Measurements from ENCODE around the gene SRSF5.

Gene SRSF5

GRCh38 chr14:69755296-69755695, 11.6 kb upstream of the SRSF5 start:
- no peak overlapping the region for H3K4me3 ChIP-seq
- no peak for TF ChIP-seq CTCF (IDR thresholded peaks at IDR 0.05)
- H3K27ac ChIP-seq: no peak overlapping the region
- intact Hi-C loops (cut with DNase I; ENCODE audit: low total_unique reads): no loop called here
- no peaks in the 10 kb centered on the region for H3K9me3 ChIP-seq
- no peaks in the 10 kb centered on the region for H3K27me3 ChIP-seq
- no peak for DNase-seq
- no peaks in the 10 kb centered on the region for H3K4me1 ChIP-seq
- no peaks in the 10 kb centered on the region for H3K36me3 ChIP-seq

GRCh38 chr14:69755784-69756183, 11.2 kb upstream of the SRSF5 start:
- H3K27ac ChIP-seq: no peak overlapping the region
- H3K27me3 ChIP-seq: no peaks in the 10 kb centered on the region
- DNase-seq: no peak
- H3K4me1 ChIP-seq: no peaks in the 10 kb centered on the region
- H3K9me3 ChIP-seq: no peaks in the 10 kb centered on the region
- no peak overlapping the region for H3K4me3 ChIP-seq
- no peaks in the 10 kb centered on the region for H3K36me3 ChIP-seq
- TF ChIP-seq CTCF (IDR thresholded peaks at IDR 0.05): no peak
- intact Hi-C loops (cut with DNase I; ENCODE audit: low total_unique reads): no loop called here

GRCh38 chr14:69756298-69756697, 10.6 kb upstream of the SRSF5 start:
- TF ChIP-seq CTCF (IDR thresholded peaks at IDR 0.05): no peak
- no peak overlapping the region for H3K4me3 ChIP-seq
- DNase-seq: no peak
- no peak overlapping the region for H3K27ac ChIP-seq
- no peaks in the 10 kb centered on the region for H3K27me3 ChIP-seq
- H3K4me1 ChIP-seq: no peaks in the 10 kb centered on the region
- intact Hi-C loops (cut with DNase I; ENCODE audit: low total_unique reads): no loop called here
- no peaks in the 10 kb centered on the region for H3K36me3 ChIP-seq
- H3K9me3 ChIP-seq: no peaks in the 10 kb centered on the region

GRCh38 chr14:69760810-69761209, 6.1 kb upstream of the SRSF5 start:
- H3K27ac ChIP-seq: no peak overlapping the region
- no peaks in the 10 kb centered on the region for H3K27me3 ChIP-seq
- intact Hi-C loops (cut with DNase I; ENCODE audit: low total_unique reads): no loop called here
- no peaks in the 10 kb centered on the region for H3K36me3 ChIP-seq
- DNase-seq: no peak
- H3K4me1 ChIP-seq: no peaks in the 10 kb centered on the region
- no peak overlapping the region for H3K4me3 ChIP-seq
- no peak for TF ChIP-seq CTCF (IDR thresholded peaks at IDR 0.05)
- H3K9me3 ChIP-seq: no peaks in the 10 kb centered on the region

GRCh38 chr14:69763761-69764510, 3.0 kb upstream of the SRSF5 start:
- Histone ChIP-seq H3K4me1 (peaks cover 0 to 18% (median 13%) of the 10 kb centered on the region in 4 donors), H3K27ac (no peak overlapping the region), H3K36me3 (peaks cover 10 to 13% (median 11%) of the 10 kb centered on the region in 3 donors), H3K27me3 (peaks cover 0 to 2% of the 10 kb centered on the region in 2 donors), H3K9me3 (no peaks in the 10 kb centered on the region), H3K4me3 (no peak overlapping the region)
- no peak for DNase-seq
- intact Hi-C loops (cut with DNase I; ENCODE audit: low total_unique reads): no loop called here
- no peak for TF ChIP-seq CTCF (IDR thresholded peaks at IDR 0.05)
